H1 (cell line): ENCODE results near the gene PTPRO. TPM values are rescaled to one million over a fixed set of nuclear protein-coding genes. Genes with fewer than 3 reads are reported as not detected.

Experiments used
- CTCF ChIA-PET: fragments of 300-600 bp; sonication (Branson Sonifier 250); formaldehyde crosslinking; loops from one replicate; lab custom pipeline; 2021; ENCODE audit not compliant: partially characterized antibody; lab: Charles Lee
- POLR2A ChIA-PET: fragments of 300-600 bp; sonication (Branson Sonifier 250); formaldehyde crosslinking; loops from one replicate; lab custom pipeline; 2021; ENCODE audit warnings: inconsistent platforms; ENCODE audit not compliant: partially characterized antibody; lab: Charles Lee
- DNase-seq, 2 experiments: peaks; one replicate each; pipeline versions ENCODE4 v3.0.0 to v3.0.0-alpha.2; 2010 to 2022; ENCODE audit warnings: low spot score in 2 of 2, low read depth in 1 of 2, mixed read lengths in 1 of 2
- FAIRE-seq: peaks from 2 replicates; lab custom pipeline; 2011; peaks lifted over from hg19 to GRCh38; lab: Jason Lieb, UNC
- H2AFZ ChIP-seq: 2 replicates; pipeline ENCODE4 v1.8.1; 2012; ENCODE audit warnings: low read length, inconsistent platforms
- H2AK5ac ChIP-seq: 2 replicates; pipeline ENCODE4 v1.6.1; 2013; ENCODE audit warnings: low read depth, low read length
- H2BK120ac ChIP-seq: replicated peaks from 2 replicates; pipeline ENCODE3; 2013; ENCODE audit warnings: low read depth, low read length, inconsistent platforms
- H2BK12ac ChIP-seq: 2 replicates; pipeline ENCODE4 v1.6.1; 2013; ENCODE audit warnings: low read depth, low read length
- H2BK15ac ChIP-seq: 2 replicates; pipeline ENCODE4 v1.6.1; 2013; ENCODE audit warnings: low read length
- H2BK20ac ChIP-seq: 2 replicates; pipeline ENCODE4 v1.6.1; 2013; ENCODE audit warnings: low read length
- H2BK5ac ChIP-seq: 2 replicates; pipeline ENCODE4 v1.6.1; 2013; ENCODE audit warnings: low read depth, low read length
- H3K14ac ChIP-seq: 2 replicates; pipeline ENCODE4 v1.6.1; 2013; ENCODE audit warnings: inconsistent platforms; ENCODE audit not compliant: insufficient read length
- H3K18ac ChIP-seq: 2 replicates; pipeline ENCODE4 v1.6.1; 2013; ENCODE audit warnings: low read length; ENCODE audit errors: extremely low read depth
- H3K23ac ChIP-seq: 2 replicates; pipeline ENCODE4 v1.6.1; 2013; ENCODE audit warnings: inconsistent platforms; ENCODE audit not compliant: insufficient read length
- H3K23me2 ChIP-seq: 2 replicates; pipeline ENCODE4 v1.6.1; 2013; ENCODE audit warnings: low read depth, low read length
- H3K27ac ChIP-seq: 2 replicates; pipeline ENCODE4 v1.6.1; 2011; ENCODE audit warnings: low read depth, low read length, inconsistent platforms
- H3K27me3 ChIP-seq, 4 experiments: replicated peaks in 1 of 4; 1 replicate in 1 of 4; 2 replicates in 3 of 4; pipeline versions ENCODE4 v1.6.1 to v1.8.1; 2011 to 2013; ENCODE audit warnings: low read length in 3 of 4, mild to moderate bottlenecking in 3 of 4, inconsistent platforms in 2 of 4, mixed read lengths in 2 of 4, moderate library complexity in 1 of 4; ENCODE audit not compliant: control insufficient read depth in 3 of 4, insufficient read depth in 3 of 4; ENCODE audit errors: extremely low read depth in 1 of 4
- H3K36me3 ChIP-seq, 4 experiments: 2 replicates each; pipeline versions ENCODE4 v1.6.1 to v1.8.1; 2011 to 2013; ENCODE audit warnings: mild to moderate bottlenecking in 4 of 4, low read length in 3 of 4, moderate library complexity in 2 of 4, control low read depth in 1 of 4, inconsistent platforms in 1 of 4; ENCODE audit not compliant: insufficient read depth in 4 of 4, control insufficient read depth in 2 of 4
- H3K4ac ChIP-seq: replicated peaks from 2 replicates; pipeline ENCODE3; 2013; ENCODE audit warnings: low read length, low read depth, mixed read lengths, inconsistent platforms; ENCODE audit not compliant: insufficient read length
- H3K4me1 ChIP-seq, 4 experiments: replicated peaks in 1 of 4; 1 replicate in 1 of 4; 2 replicates in 3 of 4; pipeline versions ENCODE4 v1.6.1 to v1.8.1; 2011 to 2013; ENCODE audit warnings: low read length in 3 of 4, inconsistent platforms in 2 of 4, mixed read lengths in 1 of 4; ENCODE audit not compliant: insufficient read depth in 4 of 4, control insufficient read depth in 3 of 4
- H3K4me2 ChIP-seq, 2 experiments: 2 replicates each; pipeline versions ENCODE4 v1.6.1 to v1.8.1; 2011 to 2013; ENCODE audit warnings: low read depth in 2 of 2, low read length in 2 of 2, control low read depth in 1 of 2, inconsistent platforms in 1 of 2, mild to moderate bottlenecking in 1 of 2; ENCODE audit not compliant: insufficient read depth in 1 of 2
- H3K4me3 ChIP-seq, 4 experiments: fragments of 200-600, 300-600 bp in 1 of 4; sonication (generic), shearing (Covaris generic), sonication (Bioruptor Twin) in 1 of 4; 2 replicates each; pipeline versions ENCODE4 v1.5.1 to v1.8.1; 2011 to 2016; ENCODE audit warnings: low read length in 4 of 4, low read depth in 3 of 4, control low read depth in 2 of 4, inconsistent platforms in 2 of 4, mild to moderate bottlenecking in 2 of 4, mixed read lengths in 1 of 4, moderate library complexity in 1 of 4; ENCODE audit not compliant: insufficient read depth in 2 of 4; ENCODE audit errors: extremely low read depth in 1 of 4
- H3K56ac ChIP-seq: replicated peaks from 2 replicates; pipeline ENCODE3; 2013; ENCODE audit warnings: low read depth, mild to moderate bottlenecking, mixed read lengths, low read length, inconsistent platforms; ENCODE audit not compliant: insufficient read length
- H3K79me1 ChIP-seq: 2 replicates; pipeline ENCODE4 v1.6.1; 2013; ENCODE audit warnings: low read depth, low read length, control low read depth
- H3K79me2 ChIP-seq, 2 experiments: 2 replicates each; pipeline versions ENCODE4 v1.6.1 to v1.8.1; 2012 to 2013; ENCODE audit warnings: low read length in 2 of 2, mild to moderate bottlenecking in 2 of 2, inconsistent platforms in 1 of 2; ENCODE audit not compliant: insufficient read depth in 2 of 2, control insufficient read depth in 1 of 2
- H3K9ac ChIP-seq, 4 experiments: replicated peaks in 1 of 4; 1 replicate in 1 of 4; 2 replicates in 3 of 4; pipeline versions ENCODE4 v1.6.1 to v1.8.1; 2011 to 2013; ENCODE audit warnings: low read depth in 3 of 4, low read length in 3 of 4, control low read depth in 2 of 4, mild to moderate bottlenecking in 2 of 4, moderate library complexity in 2 of 4, inconsistent platforms in 1 of 4; ENCODE audit errors: extremely low read depth in 1 of 4
- H3K9me3 ChIP-seq, 2 experiments: 2 replicates each; pipeline versions ENCODE4 v1.6.1 to v1.8.1; 2012 to 2013; ENCODE audit warnings: mild to moderate bottlenecking in 2 of 2, moderate library complexity in 2 of 2, control low read depth in 1 of 2, inconsistent platforms in 1 of 2, low read depth in 1 of 2, low read length in 1 of 2, mixed read lengths in 1 of 2; ENCODE audit not compliant: insufficient read depth in 2 of 2
- H4K20me1 ChIP-seq, 2 experiments: replicated peaks in 1 of 2; 2 replicates each; pipeline versions ENCODE3 to v1.8.1; 2011 to 2013; ENCODE audit warnings: inconsistent platforms in 2 of 2, low read length in 2 of 2, mild to moderate bottlenecking in 1 of 2; ENCODE audit not compliant: insufficient read depth in 2 of 2, control insufficient read depth in 1 of 2
- H4K5ac ChIP-seq: 2 replicates; pipeline ENCODE4 v1.6.1; 2013; ENCODE audit warnings: low read length, low read depth, mixed read lengths, inconsistent platforms; ENCODE audit not compliant: insufficient read length
- H4K8ac ChIP-seq: 2 replicates; pipeline ENCODE4 v1.8.0; 2013; ENCODE audit warnings: mild to moderate bottlenecking, moderate library complexity, low read length, inconsistent platforms; ENCODE audit not compliant: insufficient read depth; ENCODE audit errors: extremely low read depth
- H4K91ac ChIP-seq: replicated peaks from 2 replicates; pipeline ENCODE3; 2013; ENCODE audit warnings: low read length, mixed read lengths, inconsistent platforms; ENCODE audit not compliant: insufficient read length
- WGBS, 2 experiments: shearing (Covaris generic) in 1 of 2; methylation state at CpG; one replicate each; pipeline versions ENCODE4 v1.1.6 to v1.1.7; 2013 to 2015; ENCODE audit warnings: low lambda C conversion rate in 2 of 2, mixed read lengths in 2 of 2, inconsistent platforms in 1 of 2, low coverage in 1 of 2, missing lambda C conversion rate in 1 of 2; ENCODE audit not compliant: insufficient replicate concordance in 2 of 2, insufficient coverage in 1 of 2, insufficient read length in 1 of 2; ENCODE audit errors: extremely low coverage in 1 of 2, missing lambda C conversion rate in 1 of 2; 5-methylcytosine and 5-hydroxymethylcytosine counted together
- polyA plus RNA-seq, 7 experiments: library from polyadenylated mRNA; depleted of rRNA in 3 of 7; stranded (reverse) in 5 of 7; unstranded in 2 of 7; fragments of >200 nt in 5 of 7; fragments of 200-250 nt in 2 of 7; gene quantifications; 1 replicate in 5 of 7; 2 replicates in 1 of 7; 4 replicates in 1 of 7; pipeline versions ENCODE4 v1.2.1 to v1.2.3, GENCODE V29; 2011 to 2013; ENCODE audit warnings: missing spikeins in 2 of 7, mixed read lengths in 2 of 7
- total RNA-seq: library from RNA; stranded (reverse); fragmentation: NEBNext Ultra II Directional; extraction: Animal tissue kit (Norgen Biotek cat#: 25700); gene quantifications from 2 replicates; pipeline ENCODE4 v1.2.1, GENCODE V29; 2021

PTPRO gene
- total and polyA plus RNA-seq, 2 of the 8 experiments (the other 6 are each of a cell fraction or from before 2014, with no cell fraction given), result 0.73 to 1.7 TPM

DNA sequence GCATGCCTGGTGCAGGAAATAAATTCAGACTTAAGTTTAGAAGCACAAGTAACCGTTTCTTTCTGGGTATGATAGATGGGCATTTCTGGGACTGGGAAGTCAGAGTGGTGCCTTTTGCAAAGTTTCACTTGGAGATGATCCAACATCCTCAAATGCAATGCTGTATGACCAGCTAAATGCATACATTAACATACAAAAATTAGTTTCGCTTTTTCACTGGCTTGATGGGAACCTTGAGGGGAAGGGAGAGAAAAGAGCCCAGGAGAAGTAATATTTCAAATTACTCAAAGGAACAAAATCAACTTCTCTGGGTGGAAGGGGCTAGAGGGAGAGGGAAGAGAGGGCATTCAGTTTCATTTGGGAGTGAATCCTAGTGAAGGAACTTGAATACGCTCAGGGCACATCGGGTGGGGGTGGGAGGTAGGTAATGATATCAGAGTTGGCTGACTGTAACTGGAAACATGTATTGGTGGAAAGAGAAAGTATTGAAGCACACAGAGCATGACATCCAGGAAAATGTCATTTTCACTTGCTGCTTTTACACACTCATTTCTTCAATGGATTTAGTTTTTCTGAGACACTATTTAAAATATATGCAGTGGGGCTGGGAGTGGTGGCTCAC is 175.5 kb downstream of the PTPRO start:
- no peak overlapping the region for H2BK120ac ChIP-seq
- WGBS, 2 experiments, result 87% methylated on average over 4 of the region's 4 CpGs; no CpG with 5 or more reads in 1 of the 2 experiments
- POLR2A ChIA-PET, result no interaction called here
- H2AK5ac ChIP-seq, result no peak overlapping the region
- no peaks in the 10 kb centered on the region for H3K23me2 ChIP-seq
- H4K8ac ChIP-seq, result no peak overlapping the region
- no peaks in the 10 kb centered on the region for H3K79me1 ChIP-seq
- no peak overlapping the region for H2BK15ac ChIP-seq
- H4K5ac ChIP-seq, result no peak overlapping the region
- H2BK20ac ChIP-seq, result no peak overlapping the region
- no peaks in the 10 kb centered on the region for H3K9me3 ChIP-seq
- no peaks in the 10 kb centered on the region for H3K79me2 ChIP-seq
- FAIRE-seq, result no peak
- H2AFZ ChIP-seq, result no peak overlapping the region
- H3K4me3 ChIP-seq, result no peak overlapping the region
- no peak for DNase-seq
- H4K20me1 ChIP-seq, result no peaks in the 10 kb centered on the region
- H3K4me1 ChIP-seq, result no peaks in the 10 kb centered on the region
- H3K4ac ChIP-seq, result no peak overlapping the region
- H3K9ac ChIP-seq, result no peak overlapping the region
- no peak overlapping the region for H4K91ac ChIP-seq
- H3K18ac ChIP-seq, result no peak overlapping the region
- H2BK5ac ChIP-seq, result no peak overlapping the region
- CTCF ChIA-PET, result no interaction called here
- no peaks in the 10 kb centered on the region for H3K27me3 ChIP-seq
- no peaks in the 10 kb centered on the region for H3K36me3 ChIP-seq
- no peak overlapping the region for H3K23ac ChIP-seq
- H2BK12ac ChIP-seq, result no peak overlapping the region
- H3K4me2 ChIP-seq, result no peak overlapping the region
- H3K27ac ChIP-seq, result no peak overlapping the region
- H3K14ac ChIP-seq, result no peak overlapping the region
- no peak overlapping the region for H3K56ac ChIP-seq
